Measurements from ENCODE around the gene DNAJC4. TPM values are rescaled to one million over a fixed set of nuclear protein-coding genes. Genes with fewer than 3 reads are reported as not detected.

DNAJC4 gene
- 9.0 and 10.4 TPM in 2 replicates for total RNA-seq

GRCh38 chr11:64230171-64230984 is at the start of gene DNAJC4:
TSS of gene DNAJC4 (plus strand) at chr11:64230548. CDS start at chr11:64230855, 307 bp downstream.

GRCh38 chr11:64185693-64186491 is 44.5 kb upstream of the DNAJC4 start, which contains the start of gene STIP1:
TSS of gene STIP1 (plus strand) at chr11:64186171. CDS start at chr11:64186262, 91 bp downstream.

DNA sequence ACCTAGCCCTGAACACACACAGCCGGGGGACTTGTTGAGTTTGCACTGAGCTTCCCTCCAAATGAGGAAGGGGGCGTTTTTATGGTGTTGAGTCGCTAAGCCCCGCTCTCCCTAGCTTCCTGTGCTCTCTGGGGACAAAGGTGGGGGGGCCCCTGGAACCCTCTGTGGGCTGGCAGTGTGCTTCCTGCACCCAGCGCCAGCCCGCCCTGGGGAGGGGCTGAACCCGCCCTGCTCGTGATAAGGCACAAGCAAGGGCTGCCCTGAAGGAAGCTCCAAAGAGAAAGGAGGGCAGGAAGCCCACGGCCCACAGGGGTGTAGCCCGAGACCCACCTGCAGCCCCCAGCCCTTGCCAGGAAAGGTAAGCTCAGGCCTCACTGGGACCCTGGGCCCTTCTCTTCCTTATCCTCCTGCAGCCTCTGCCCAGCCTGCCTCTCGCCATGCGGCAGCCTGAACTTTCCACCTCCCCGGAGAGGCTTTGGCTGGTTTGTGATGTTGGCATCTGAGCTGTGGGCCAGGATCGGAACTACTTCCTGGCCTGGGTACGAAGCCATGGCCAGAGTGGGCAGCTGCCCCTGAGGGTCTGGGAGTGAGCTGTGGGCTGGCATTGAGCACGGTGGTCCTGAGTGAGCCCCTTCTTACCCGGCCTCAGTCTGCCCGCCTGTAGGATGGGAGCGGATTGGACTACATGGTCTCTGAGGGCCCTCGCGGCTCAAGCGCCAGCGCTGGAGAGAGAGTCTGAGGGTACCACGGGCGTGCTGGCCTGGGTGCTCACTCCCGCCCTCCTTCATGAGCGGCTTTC is 23.7 kb upstream of the DNAJC4 start, which contains the start of gene FERMT3:
TSS of gene FERMT3 (plus strand) at position 265 of the 799 bp plus-strand sequence. CDS start 644 bp downstream, outside the sequence.

GRCh38 chr11:64225608-64226506 is 4.5 kb upstream of the DNAJC4 start, which contains the start of the genes NUDT22 and TRPT1:
TSS of gene NUDT22 (plus strand) at chr11:64226274. CDS start at chr11:64226653, 379 bp downstream.
TSS of gene TRPT1 (minus strand) at chr11:64226186. CDS start at chr11:64225860, 326 bp downstream.

DNA sequence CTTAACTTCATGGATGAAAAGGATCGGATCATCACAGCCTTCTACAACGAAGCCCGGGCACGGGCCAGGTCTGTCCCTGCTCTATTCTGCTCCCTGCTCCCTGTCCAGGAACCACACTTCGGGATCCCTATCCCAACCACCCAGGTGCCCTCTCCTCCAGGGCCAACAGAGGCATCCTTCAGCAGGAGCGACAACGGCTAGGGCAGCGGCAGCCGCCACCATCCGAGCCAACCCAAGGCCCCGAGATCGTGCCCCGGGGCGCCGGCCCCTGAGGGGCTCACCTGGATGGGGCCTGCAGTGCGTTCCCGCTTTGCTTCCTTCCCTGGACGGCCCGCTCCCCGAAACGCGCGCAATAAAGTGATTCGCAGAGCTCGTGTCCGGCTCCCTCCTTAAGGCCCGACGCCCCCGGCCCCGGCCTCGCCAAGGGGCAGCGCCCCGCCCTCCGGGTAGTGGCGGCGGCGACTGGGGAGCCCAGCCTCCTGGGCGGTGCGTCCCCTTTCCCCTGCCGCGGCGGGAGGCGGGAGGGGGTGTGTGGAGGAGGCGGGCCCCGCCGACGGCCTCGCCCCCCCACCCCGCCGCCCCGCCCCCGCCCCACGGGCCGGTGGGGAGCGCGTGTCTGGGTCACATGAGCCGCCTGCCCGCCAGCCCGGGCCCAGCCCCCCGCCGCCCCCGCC is 3.7 kb downstream of the DNAJC4 start, which contains the start of gene VEGFB:
TSS of gene VEGFB (plus strand) at position 672 of the 674 bp plus-strand sequence. CDS start 250 bp downstream, outside the sequence.

DNA sequence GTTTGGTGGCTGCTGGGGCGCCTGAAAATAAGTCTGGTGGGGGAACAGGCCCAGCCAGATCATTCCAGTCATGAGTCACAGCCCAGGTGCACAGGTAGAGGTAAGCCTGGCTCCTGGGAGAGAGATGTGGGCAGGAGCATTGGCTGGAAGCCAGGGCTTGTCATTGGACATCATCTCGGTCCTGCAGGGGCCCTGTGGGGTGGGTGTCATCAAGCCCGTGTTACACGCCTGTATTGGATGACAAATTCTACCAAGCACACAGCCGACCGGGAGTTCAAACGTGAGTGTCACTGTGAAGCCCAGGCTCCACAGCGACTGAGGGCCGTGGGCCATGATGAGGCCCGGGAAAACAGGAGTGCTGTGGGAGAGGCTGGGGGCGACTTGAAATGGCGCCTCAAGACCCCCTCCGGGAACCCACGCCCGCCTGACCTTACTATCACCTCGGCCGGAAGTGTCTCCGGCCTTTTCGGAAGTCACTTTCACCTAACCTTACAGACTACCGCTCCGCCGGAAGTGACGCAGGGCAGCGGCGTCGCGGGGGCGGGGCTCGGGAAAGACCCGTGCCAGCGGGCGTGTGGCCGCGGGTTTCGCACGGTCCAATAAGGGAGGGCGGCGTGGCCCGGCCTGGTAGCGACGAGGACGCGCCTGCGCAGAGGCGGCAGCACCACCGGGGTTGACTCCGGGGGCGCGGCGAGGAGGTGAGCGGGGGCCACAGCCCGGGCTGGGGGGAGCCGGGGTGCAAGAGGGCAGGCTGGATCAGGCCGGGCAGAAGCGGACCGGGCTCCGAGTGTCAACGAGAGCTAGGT is 10.3 kb downstream of the DNAJC4 start, which contains the start of gene FKBP2:
TSS of gene FKBP2 (plus strand) at position 661 of the 806 bp plus-strand sequence. CDS start 1,293 bp downstream, outside the sequence.

DNA sequence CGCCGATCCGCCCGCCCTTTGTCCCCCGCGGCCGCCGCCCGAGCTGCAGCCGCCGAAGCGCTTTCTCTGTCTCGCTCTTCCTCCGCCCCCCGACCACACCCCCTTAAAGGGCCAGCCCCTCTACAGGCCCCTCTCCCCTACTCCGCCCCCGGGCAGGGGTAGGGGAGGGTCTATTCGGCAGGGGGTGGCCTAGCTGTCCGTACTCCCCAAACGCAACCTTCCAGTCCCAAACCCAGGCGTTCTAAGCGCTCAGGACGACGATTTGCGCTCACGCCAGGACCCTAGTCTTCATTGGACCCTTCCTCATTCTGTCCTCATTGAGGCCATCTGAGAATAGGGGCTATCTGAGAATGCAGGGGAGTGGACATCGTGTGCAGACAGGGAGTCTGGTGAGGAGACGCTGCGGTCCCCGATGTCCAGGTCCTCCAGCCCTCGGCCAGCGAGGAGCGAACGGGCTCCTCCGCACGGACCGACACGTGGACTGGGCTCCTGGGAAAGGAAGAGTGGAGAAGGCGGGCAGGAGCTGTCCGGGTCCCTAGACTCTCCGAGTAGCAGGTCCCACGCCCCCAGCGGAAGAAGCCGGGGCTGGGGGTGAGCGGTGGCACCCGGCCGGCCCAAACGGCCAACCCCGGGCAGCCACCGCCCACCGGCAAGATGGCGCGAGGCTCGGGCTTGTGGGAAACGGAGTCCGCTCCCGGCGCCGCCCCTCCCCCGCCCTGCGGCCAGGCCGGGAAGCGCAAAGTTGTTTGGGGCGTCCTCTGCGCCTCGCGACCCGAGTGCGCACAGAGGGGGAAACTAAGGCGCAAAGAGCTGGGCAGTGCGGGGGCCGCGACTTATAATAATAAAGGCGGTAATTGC is 16.8 kb downstream of the DNAJC4 start, which contains the start of gene PPP1R14B:
TSS of gene PPP1R14B (minus strand) at position 73 of the 858 bp plus-strand sequence. CDS start 270 bp downstream, outside the sequence.

DNA sequence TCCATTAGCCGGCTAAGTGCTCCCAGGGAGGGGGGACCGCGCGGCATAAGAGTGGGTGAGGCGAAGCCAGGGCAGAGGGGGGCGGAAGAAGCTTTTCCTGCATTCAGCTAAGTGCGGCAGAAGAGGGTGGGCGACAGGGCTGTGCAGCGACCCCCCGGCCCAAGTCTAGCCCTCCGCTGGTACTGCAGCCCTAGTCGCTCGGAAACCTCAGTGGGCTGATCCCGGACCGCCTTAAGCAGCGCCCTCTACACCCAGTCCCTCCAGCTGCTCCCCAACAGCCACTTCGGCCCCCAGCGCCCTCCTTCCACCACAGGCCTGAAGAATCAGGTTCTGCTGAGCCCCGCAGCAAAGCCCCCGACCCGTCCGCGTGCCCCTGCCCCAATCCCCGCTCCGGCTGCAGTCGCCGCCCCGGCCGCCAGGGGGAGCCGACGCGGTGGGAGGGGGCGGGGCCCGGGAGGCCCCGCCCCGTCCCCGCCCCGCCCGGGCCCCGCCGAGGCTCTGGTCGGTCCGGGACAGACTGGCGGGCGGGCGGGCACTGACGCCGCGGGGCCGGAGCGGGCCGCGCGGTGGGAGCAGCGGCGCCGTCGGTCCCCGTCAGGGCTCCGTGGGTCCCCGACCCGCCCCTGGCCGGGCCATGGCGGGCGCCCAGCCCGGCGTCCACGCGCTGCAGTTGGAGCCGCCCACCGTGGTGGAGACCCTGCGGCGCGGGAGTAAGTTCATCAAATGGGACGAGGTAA is 20.8 kb downstream of the DNAJC4 start, which contains the start of gene PLCB3:
TSS of gene PLCB3 (plus strand) at position 515 of the 737 bp plus-strand sequence. CDS start at position 635, 120 bp downstream.

Other genes starting within 250 kb of the DNAJC4 start
- 37.6 and 40.8 TPM in 2 replicates for gene OTUB1, start 244.1 kb upstream of the DNAJC4 start, total RNA-seq
- gene FLRT1, start 194.6 kb upstream of the DNAJC4 start, total RNA-seq = under 0.01 TPM in 1 of 2 replicates, not detected in the other
- gene MACROD1, start 64.4 kb upstream of the DNAJC4 start, total RNA-seq = 15.5 and 19.3 TPM in 2 replicates
- 98.2 and 140 TPM in 2 replicates for gene STIP1, start 44.4 kb upstream of the DNAJC4 start, total RNA-seq
- 50.9 and 96.3 TPM in 2 replicates for gene FERMT3, start 23.8 kb upstream of the DNAJC4 start, total RNA-seq
- gene TRPT1, start 4.4 kb upstream of the DNAJC4 start, total RNA-seq = 32.1 and 36.1 TPM in 2 replicates
- gene NUDT22, start 4.3 kb upstream of the DNAJC4 start, total RNA-seq = 51.7 and 61.8 TPM in 2 replicates
- gene VEGFB, start 4.0 kb downstream of the DNAJC4 start, total RNA-seq = 24.6 and 39.0 TPM in 2 replicates
- gene FKBP2, start 10.5 kb downstream of the DNAJC4 start, total RNA-seq = 92.3 and 132 TPM in 2 replicates
- 336 and 439 TPM in 2 replicates for gene PPP1R14B, start 16.4 kb downstream of the DNAJC4 start, total RNA-seq
- gene PLCB3, start 21.0 kb downstream of the DNAJC4 start, total RNA-seq = 53.6 and 68.6 TPM in 2 replicates
- gene BAD, start 54.1 kb downstream of the DNAJC4 start, total RNA-seq = 65.1 and 72.4 TPM in 2 replicates
- 6.3 and 7.6 TPM in 2 replicates for gene GPR137, start 55.3 kb downstream of the DNAJC4 start, total RNA-seq
- not detected in 2 replicates for gene KCNK4, start 60.8 kb downstream of the DNAJC4 start, total RNA-seq
- gene CATSPERZ, start 69.8 kb downstream of the DNAJC4 start, total RNA-seq = 0.50 and 0.66 TPM in 2 replicates
- 32.7 and 40.6 TPM in 2 replicates for gene ESRRA, start 75.0 kb downstream of the DNAJC4 start, total RNA-seq
- gene TRMT112, start 87.0 kb downstream of the DNAJC4 start, total RNA-seq = 197 and 232 TPM in 2 replicates
- gene PRDX5, start 87.6 kb downstream of the DNAJC4 start, total RNA-seq = 260 and 296 TPM in 2 replicates
- gene CCDC88B, start 109.7 kb downstream of the DNAJC4 start, total RNA-seq = 4.3 and 4.5 TPM in 2 replicates
- 46.5 and 53.1 TPM in 2 replicates for gene RPS6KA4, start 128.6 kb downstream of the DNAJC4 start, total RNA-seq